Smooth muscle cell (in vitro differentiated cells): ENCODE results near the gene BIRC2. TPM values are rescaled to one million over a fixed set of nuclear protein-coding genes. Genes with fewer than 3 reads are reported as not detected.
A peak's percentile ranks its signal among the peaks of the same experiment; 100 is the strongest.

Experiments
- DNase-seq: peaks from one replicate; lab custom pipeline; 2025; ENCODE audit not compliant: unreplicated experiment; lab: John Stamatoyannopoulos, UW
- H2AFZ ChIP-seq: fragments of 200-600 bp; sonication (generic); 2 replicates; pipeline ENCODE4 v1.6.0; 2016; ENCODE audit warnings: antibody characterized with exemption, low read depth, mild to moderate bottlenecking
- H3F3A ChIP-seq: fragments of 200-600 bp; sonication (generic); 2 replicates; pipeline ENCODE4 v1.6.0; 2017; ENCODE audit warnings: antibody characterized with exemption, low read depth
- H3K27ac ChIP-seq: fragments of 200-600 bp; sonication (generic); 2 replicates; pipeline ENCODE4 v1.5.1; 2016; ENCODE audit warnings: low read depth, mild to moderate bottlenecking
- H3K27me3 ChIP-seq: fragments of 200-600 bp; sonication (generic); 2 replicates; pipeline ENCODE4 v1.6.1; 2016; ENCODE audit warnings: low read depth, mild to moderate bottlenecking
- H3K36me3 ChIP-seq: fragments of 200-600 bp; sonication (generic); 2 replicates; pipeline ENCODE4 v1.5.1; 2016; ENCODE audit warnings: low read depth
- H3K4me1 ChIP-seq: fragments of 200-600 bp; sonication (generic); 2 replicates; pipeline ENCODE4 v1.5.1; 2016; ENCODE audit warnings: low read depth
- H3K4me2 ChIP-seq: fragments of 200-600 bp; sonication (generic); 2 replicates; pipeline ENCODE4 v1.6.0; 2016; ENCODE audit warnings: mild to moderate bottlenecking
- H3K4me3 ChIP-seq: fragments of 200-600 bp; sonication (generic); 2 replicates; pipeline ENCODE4 v1.5.1; 2016; ENCODE audit warnings: mild to moderate bottlenecking
- H3K79me2 ChIP-seq: fragments of 200-600 bp; sonication (generic); 2 replicates; pipeline ENCODE4 v1.6.0; 2016; ENCODE audit warnings: low read depth, mild to moderate bottlenecking
- H3K9ac ChIP-seq: fragments of 200-600 bp; sonication (generic); 2 replicates; pipeline ENCODE4 v1.6.0; 2016; ENCODE audit warnings: low read depth
- H3K9me3 ChIP-seq: fragments of 200-600 bp; sonication (generic); replicated peaks from 2 replicates; pipeline ENCODE4 v1.5.1; 2016; ENCODE audit warnings: low read depth
- H4K20me1 ChIP-seq: fragments of 200-600 bp; sonication (generic); 2 replicates; pipeline ENCODE4 v1.6.0; 2016; ENCODE audit warnings: low read depth
- WGBS: methylation state at CpG from one replicate; pipeline ENCODE4 v1.1.7; 2016; ENCODE audit warnings: low lambda C conversion rate; 5-methylcytosine and 5-hydroxymethylcytosine counted together
- polyA plus RNA-seq: library from polyadenylated mRNA; unstranded; fragments of >200 nt; fragmentation: Nextera tagmentation; extraction: Ambion mirVana; gene quantifications from 2 replicates; pipeline ENCODE4 v1.2.1, GENCODE V29; 2016
- total RNA-seq: library from RNA; depleted of rRNA; stranded (reverse); fragments of >200 nt; gene quantifications from 2 replicates; pipeline ENCODE4 v1.2.3, GENCODE V29; 2014
- TF ChIP-seq, protein P1 (sequence below): fragments of 200-600 bp; sonication (generic); IDR thresholded peaks from 2 replicates; pipeline ENCODE4 v1.5.1; 2017; ENCODE audit warnings: borderline replicate concordance, mild to moderate bottlenecking, antibody characterized with exemption; ENCODE audit not compliant: insufficient read depth, poor library complexity, severe bottlenecking

The BIRC2 gene
- total and polyA plus RNA-seq, 2 experiments from 2014 or later = 46.3 to 170 TPM

DNA sequence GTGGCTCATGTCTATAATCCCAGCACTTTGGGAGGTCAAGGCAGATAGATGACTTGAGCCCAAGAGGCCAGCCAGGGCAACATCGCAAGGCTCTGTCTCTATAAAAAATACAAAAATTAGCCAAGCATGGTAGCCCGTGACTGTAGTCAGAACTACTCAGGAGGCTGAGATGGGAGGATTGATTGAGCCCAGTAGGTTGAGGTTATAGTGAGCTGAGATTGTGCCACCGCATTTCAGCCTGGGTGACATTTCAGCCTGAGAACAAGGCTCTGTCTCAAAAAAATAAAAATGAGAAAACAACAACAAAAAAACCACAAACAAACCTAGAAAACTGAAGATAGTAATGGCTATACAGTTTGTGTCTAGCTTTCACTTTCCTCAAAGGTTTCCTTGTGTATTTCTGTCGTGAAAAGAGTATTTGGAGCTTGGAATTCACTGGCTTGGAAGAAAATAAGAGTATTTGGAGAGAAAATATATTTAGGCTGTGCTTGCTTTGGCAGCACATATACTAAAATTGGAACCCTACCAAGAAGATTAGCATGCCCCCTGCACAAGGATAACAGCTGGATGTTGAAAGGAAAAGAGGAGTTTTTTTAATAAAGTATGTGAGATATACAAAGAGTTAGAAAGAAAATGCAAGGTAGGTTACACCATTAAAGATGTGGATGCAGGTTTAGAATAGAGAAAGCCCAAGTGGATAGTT is 33.6 kb upstream of the BIRC2 start:
- no peaks in the 10 kb centered on the region for H3K9me3 ChIP-seq
- H3K4me3 ChIP-seq = peak overlapping the region; percentile 39
- WGBS = 76% methylated on average over 4 of the region's 4 CpGs
- H4K20me1 ChIP-seq = no peaks in the 10 kb centered on the region
- no peaks in the 10 kb centered on the region for H3K27me3 ChIP-seq
- H3K27ac ChIP-seq = peak overlapping the region; percentile 37
- TF ChIP-seq, protein P1, sequence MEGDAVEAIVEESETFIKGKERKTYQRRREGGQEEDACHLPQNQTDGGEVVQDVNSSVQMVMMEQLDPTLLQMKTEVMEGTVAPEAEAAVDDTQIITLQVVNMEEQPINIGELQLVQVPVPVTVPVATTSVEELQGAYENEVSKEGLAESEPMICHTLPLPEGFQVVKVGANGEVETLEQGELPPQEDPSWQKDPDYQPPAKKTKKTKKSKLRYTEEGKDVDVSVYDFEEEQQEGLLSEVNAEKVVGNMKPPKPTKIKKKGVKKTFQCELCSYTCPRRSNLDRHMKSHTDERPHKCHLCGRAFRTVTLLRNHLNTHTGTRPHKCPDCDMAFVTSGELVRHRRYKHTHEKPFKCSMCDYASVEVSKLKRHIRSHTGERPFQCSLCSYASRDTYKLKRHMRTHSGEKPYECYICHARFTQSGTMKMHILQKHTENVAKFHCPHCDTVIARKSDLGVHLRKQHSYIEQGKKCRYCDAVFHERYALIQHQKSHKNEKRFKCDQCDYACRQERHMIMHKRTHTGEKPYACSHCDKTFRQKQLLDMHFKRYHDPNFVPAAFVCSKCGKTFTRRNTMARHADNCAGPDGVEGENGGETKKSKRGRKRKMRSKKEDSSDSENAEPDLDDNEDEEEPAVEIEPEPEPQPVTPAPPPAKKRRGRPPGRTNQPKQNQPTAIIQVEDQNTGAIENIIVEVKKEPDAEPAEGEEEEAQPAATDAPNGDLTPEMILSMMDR = no peak
- H2AFZ ChIP-seq = peak overlapping the region; percentile 60
- H3K9ac ChIP-seq = no peak overlapping the region
- peaks cover 4% of the 10 kb centered on the region for H3F3A ChIP-seq
- DNase-seq = no peak
- H3K79me2 ChIP-seq = no peaks in the 10 kb centered on the region
- peaks cover 3% of the 10 kb centered on the region for H3K4me1 ChIP-seq
- H3K36me3 ChIP-seq = no peaks in the 10 kb centered on the region
- H3K4me2 ChIP-seq = peak overlapping the region; percentile 77

DNA sequence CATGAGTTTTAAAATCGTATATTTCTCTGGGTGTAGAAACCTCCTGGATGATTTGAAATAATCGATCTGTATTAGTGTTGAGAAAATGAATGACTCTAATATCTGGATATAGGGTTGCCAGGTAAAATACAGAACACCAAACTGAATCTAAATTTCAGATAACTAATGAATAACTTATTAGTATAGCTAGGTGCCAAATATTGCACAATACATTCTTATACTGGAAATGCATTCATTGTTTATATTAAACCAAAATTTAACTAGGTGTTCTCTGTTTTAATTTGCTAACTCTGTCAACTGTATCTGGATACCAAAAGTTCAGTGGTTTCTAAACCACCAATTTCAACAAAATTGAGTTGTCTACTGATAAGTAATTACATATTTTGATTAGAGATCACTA is 32.2 kb upstream of the BIRC2 start:
- H3K79me2 ChIP-seq = no peaks in the 10 kb centered on the region
- no peak for DNase-seq
- H3K36me3 ChIP-seq = no peaks in the 10 kb centered on the region
- H2AFZ ChIP-seq = no peak overlapping the region
- no peaks in the 10 kb centered on the region for H3K9me3 ChIP-seq
- TF ChIP-seq, protein P1 = no peak
- peaks cover 4% of the 10 kb centered on the region for H3F3A ChIP-seq
- no peaks in the 10 kb centered on the region for H4K20me1 ChIP-seq
- H3K4me1 ChIP-seq = peaks cover 3% of the 10 kb centered on the region
- H3K4me2 ChIP-seq = no peak overlapping the region
- H3K27ac ChIP-seq = no peak overlapping the region
- no peaks in the 10 kb centered on the region for H3K27me3 ChIP-seq
- H3K4me3 ChIP-seq = no peak overlapping the region
- 93% methylated on average over 2 of the region's 2 CpGs for WGBS
- H3K9ac ChIP-seq = no peak overlapping the region

DNA sequence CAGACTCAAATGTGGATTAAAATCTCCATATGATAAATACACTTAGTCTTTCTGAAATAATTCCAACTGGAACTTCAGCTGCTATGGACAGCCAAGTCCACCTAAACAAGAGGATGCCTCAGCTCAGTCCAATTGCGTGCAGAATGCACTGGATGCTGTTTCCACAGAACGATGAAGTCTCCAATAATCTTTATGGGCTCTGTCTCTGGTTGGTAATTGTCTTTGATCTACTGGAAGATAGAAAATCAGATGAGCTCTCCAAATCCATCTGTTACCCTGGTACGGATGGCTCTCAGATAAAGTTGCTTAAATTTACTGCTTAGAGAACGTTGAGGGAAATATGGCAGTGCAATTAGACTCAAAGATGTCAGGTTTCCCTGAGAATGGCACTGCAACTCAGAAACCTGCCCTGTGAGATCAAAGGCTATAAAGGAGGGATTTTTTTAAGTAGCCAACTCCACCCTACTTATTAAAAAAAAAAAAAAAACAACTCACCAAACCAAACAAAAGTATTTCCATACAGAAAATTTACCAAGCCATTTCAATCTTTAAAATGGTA is 30.6 kb upstream of the BIRC2 start:
- H2AFZ ChIP-seq = no peak overlapping the region
- TF ChIP-seq, protein P1 = no peak
- no peaks in the 10 kb centered on the region for H3K36me3 ChIP-seq
- no peaks in the 10 kb centered on the region for H4K20me1 ChIP-seq
- H3K79me2 ChIP-seq = no peaks in the 10 kb centered on the region
- no peak for DNase-seq
- peak overlapping the region; percentile 85 for H3K4me2 ChIP-seq
- H3K27ac ChIP-seq = peak overlapping the region; percentile 56
- 35% methylated on average over 4 of the region's 4 CpGs for WGBS
- no peak overlapping the region for H3K9ac ChIP-seq
- H3K27me3 ChIP-seq = no peaks in the 10 kb centered on the region
- no peaks in the 10 kb centered on the region for H3K9me3 ChIP-seq
- peak overlapping the region; percentile 45 for H3K4me3 ChIP-seq
- peaks cover 3% of the 10 kb centered on the region for H3K4me1 ChIP-seq
- H3F3A ChIP-seq = peaks cover 4% of the 10 kb centered on the region
